IMR-90 (cell line): ENCODE results near the gene HMGXB3. TPM values are rescaled to one million over a fixed set of nuclear protein-coding genes. Genes with fewer than 3 reads are reported as not detected.

Source experiments
- ATAC-seq: fragments of 200-7000 bp; cut with Tn5 transposase; 2 replicates; pipeline ENCODE4 v1.9.1; 2020; ENCODE audit warnings: low read depth, mild to moderate bottlenecking, moderate library complexity
- BruUV-seq: library from RNA; stranded (reverse); fragments of 400-500 nt; replicated peaks from 2 replicates; lab custom pipeline; 2021; lab: Mats Ljungman, UMichigan
- CTCF ChIA-PET: fragments of 300-600 bp; formaldehyde crosslinking; extraction: SDS; loops from one replicate; lab custom pipeline; 2021; ENCODE audit warnings: antibody characterized with exemption; lab: Yijun Ruan, JAX
- POLR2A ChIA-PET: fragments of 300-600 bp; sonication (Branson Sonifier 250); formaldehyde crosslinking; loops from one replicate; lab custom pipeline; 2022; ENCODE audit warnings: antibody characterized with exemption; ENCODE audit not compliant: unreplicated experiment; lab: Charles Lee
- DNase-seq: peaks from one replicate; pipeline ENCODE4 v3.0.0; 2013
- H2AFZ ChIP-seq: replicated peaks from 2 replicates; pipeline ENCODE3; 2013; ENCODE audit warnings: low read length, mild to moderate bottlenecking; ENCODE audit not compliant: poor library complexity
- H2AK5ac ChIP-seq: 2 replicates; pipeline ENCODE4 v1.6.1; 2013; ENCODE audit warnings: low read depth, low read length, inconsistent platforms
- H2AK9ac ChIP-seq: replicated peaks from 2 replicates; pipeline ENCODE3; 2013; ENCODE audit warnings: mild to moderate bottlenecking, low read depth, low read length, moderate library complexity; ENCODE audit not compliant: poor library complexity
- H2BK120ac ChIP-seq: 2 replicates; pipeline ENCODE4 v1.6.1; 2013; ENCODE audit warnings: low read depth, low read length, inconsistent platforms
- H2BK15ac ChIP-seq: 3 replicates; pipeline ENCODE4 v1.6.1; 2013; ENCODE audit warnings: low read depth, low read length, inconsistent platforms
- H2BK20ac ChIP-seq: 2 replicates; pipeline ENCODE4 v1.6.1; 2013; ENCODE audit warnings: low read depth, mild to moderate bottlenecking, inconsistent platforms, low read length, moderate library complexity
- H2BK5ac ChIP-seq: 2 replicates; pipeline ENCODE4 v1.6.1; 2013; ENCODE audit warnings: mild to moderate bottlenecking, low read depth, low read length, inconsistent platforms; ENCODE audit not compliant: poor library complexity, severe bottlenecking
- H3K14ac ChIP-seq: replicated peaks from 2 replicates; pipeline ENCODE4 v1.6.1; 2013; ENCODE audit warnings: low read depth, low read length, inconsistent platforms
- H3K18ac ChIP-seq: 2 replicates; pipeline ENCODE4 v1.6.1; 2013; ENCODE audit warnings: low read depth, low read length, control low read depth
- H3K23ac ChIP-seq: 2 replicates; pipeline ENCODE4 v1.6.1; 2013; ENCODE audit warnings: low read depth, low read length, inconsistent platforms
- H3K27ac ChIP-seq: 2 replicates; pipeline ENCODE4 v1.5.1; 2013; ENCODE audit warnings: mild to moderate bottlenecking, control low read depth, low read length; ENCODE audit not compliant: insufficient read depth
- H3K27me3 ChIP-seq: 2 replicates; pipeline ENCODE4 v1.6.1; 2013; ENCODE audit warnings: low read length; ENCODE audit not compliant: control insufficient read depth, insufficient read depth
- H3K36me3 ChIP-seq: 2 replicates; pipeline ENCODE4 v1.6.1; 2013; ENCODE audit warnings: low read length, mixed read lengths; ENCODE audit not compliant: control insufficient read depth, insufficient read depth
- H3K4ac ChIP-seq: 2 replicates; pipeline ENCODE4 v1.6.1; 2013; ENCODE audit warnings: low read depth, low read length, inconsistent platforms
- H3K4me1 ChIP-seq: 2 replicates; pipeline ENCODE4 v1.6.1; 2013; ENCODE audit warnings: low read length, mixed read lengths; ENCODE audit not compliant: control insufficient read depth, insufficient read depth
- H3K4me2 ChIP-seq: 2 replicates; pipeline ENCODE4 v1.6.1; 2013; ENCODE audit warnings: low read depth, mild to moderate bottlenecking, control low read depth, low read length, moderate library complexity
- H3K4me3 ChIP-seq: 2 replicates; pipeline ENCODE4 v1.5.1; 2013; ENCODE audit warnings: low read depth, mild to moderate bottlenecking, control low read depth, low read length, moderate library complexity; ENCODE audit not compliant: insufficient read depth
- H3K56ac ChIP-seq: 2 replicates; pipeline ENCODE4 v1.6.1; 2013; ENCODE audit warnings: low read length, inconsistent platforms; ENCODE audit not compliant: insufficient read depth; ENCODE audit errors: extremely low read depth
- H3K79me1 ChIP-seq, 2 experiments: 2 replicates each; pipeline ENCODE4 v1.6.1; 2013; ENCODE audit warnings: low read length in 2 of 2, inconsistent platforms in 1 of 2, low read depth in 1 of 2
- H3K9ac ChIP-seq: 2 replicates; pipeline ENCODE4 v1.6.1; 2013; ENCODE audit warnings: low read depth, low read length, control low read depth
- H3K9me1 ChIP-seq: 2 replicates; pipeline ENCODE4 v1.6.1; 2013; ENCODE audit warnings: low read length, inconsistent platforms; ENCODE audit not compliant: insufficient read depth
- H3K9me3 ChIP-seq: 2 replicates; pipeline ENCODE4 v1.6.1; 2013; ENCODE audit warnings: low read length; ENCODE audit not compliant: control insufficient read depth, insufficient read depth
- H4K20me1 ChIP-seq: 2 replicates; pipeline ENCODE4 v1.6.1; 2013; ENCODE audit warnings: low read length, inconsistent platforms; ENCODE audit not compliant: insufficient read depth
- H4K5ac ChIP-seq: 2 replicates; pipeline ENCODE4 v1.6.1; 2013; ENCODE audit warnings: mild to moderate bottlenecking, low read depth, low read length, control low read depth
- H4K8ac ChIP-seq, 2 experiments: 2 replicates each; pipeline ENCODE4 v1.6.1; 2013; ENCODE audit warnings: low read depth in 2 of 2, low read length in 2 of 2, control low read depth in 1 of 2, inconsistent platforms in 1 of 2
- H4K91ac ChIP-seq: 2 replicates; pipeline ENCODE4 v1.6.1; 2013; ENCODE audit warnings: low read depth, low read length, inconsistent platforms; ENCODE audit not compliant: insufficient read depth
- CHD1 ChIP-seq: IDR thresholded peaks from 2 replicates; pipeline ENCODE4 v1.6.1; 2012; ENCODE audit warnings: low read depth, low read length, improper control_type of control experiment
- FOS ChIP-seq: fragments of 150-350 bp; IDR thresholded peaks from 2 replicates; pipeline ENCODE4 v1.6.1; 2016; ENCODE audit warnings: low read depth, low read length
- RAD21 ChIP-seq: IDR thresholded peaks from 2 replicates; pipeline ENCODE4 v1.6.1; 2012; ENCODE audit warnings: low read length, improper control_type of control experiment
- dilution Hi-C: fragments of 300-500 bp; cut with HindIII; formaldehyde crosslinking; loops from one replicate; pipeline ENCODE4 v1.14.3; 2018; ENCODE audit warnings: low sequenced_read_pairs; ENCODE audit not compliant: unreplicated experiment
- in situ Hi-C: fragments of 300-500 bp; cut with MboI; formaldehyde crosslinking; loops from 3 replicates; pipeline ENCODE4 v1.14.3; 2019; ENCODE audit warnings: low sequenced_read_pairs, inconsistent platforms, mixed read lengths
- intact Hi-C: fragments of 100-400 bp; cut with micrococcal nuclease; formaldehyde crosslinking; loops from 2 replicates; pipeline ENCODE4 v1.10.0; 2022
- polyA plus RNA-seq, 3 experiments: library from polyadenylated mRNA; depleted of rRNA; stranded (reverse); fragments of >200 nt; gene quantifications; 2 replicates each; pipeline ENCODE4 v1.2.3, GENCODE V29; 2012; ENCODE audit warnings: low replicate concordance in 1 of 3
- total RNA-seq: library from RNA; depleted of rRNA; stranded (reverse); fragments of >200 nt; gene quantifications from 2 replicates; pipeline ENCODE4 v1.2.3, GENCODE V29; 2012

Gene HMGXB3
- total and polyA plus RNA-seq, 2 of the 4 experiments (the other 2 are of a cell fraction): 27.6 to 30.6 TPM

DNA sequence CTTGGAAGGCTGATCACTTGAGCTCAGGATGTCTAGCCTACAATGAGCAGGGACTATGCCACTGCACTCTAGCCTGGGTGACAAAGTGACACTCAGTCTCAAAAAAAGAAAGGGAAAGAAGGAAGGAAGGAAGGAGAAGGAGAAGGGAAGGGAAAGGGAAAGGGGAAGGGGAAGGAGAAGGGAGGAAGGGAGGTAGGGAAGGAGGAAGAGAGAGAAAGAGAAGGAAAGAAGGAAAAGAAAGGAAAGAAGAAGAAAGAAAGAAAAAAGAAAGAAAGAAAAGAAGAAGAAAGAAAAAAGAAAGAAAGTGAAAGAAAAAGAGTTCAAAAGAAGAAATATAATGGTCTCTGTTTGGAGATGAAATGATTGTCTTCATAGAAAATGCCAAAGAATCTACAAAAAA is 96.6 kb downstream of the HMGXB3 start:
- H3K79me1 ChIP-seq: no peaks in the 10 kb centered on the region
- intact Hi-C loops: no loop called here

More for the DNA sequence above, 96.6 kb downstream of the HMGXB3 start:
- no peak overlapping the region for H3K23ac ChIP-seq
- H2AFZ ChIP-seq: no peak overlapping the region
- no peak overlapping the region for H2AK5ac ChIP-seq
- dilution Hi-C loops: no loop called here
- H2BK20ac ChIP-seq: no peak overlapping the region
- no peak overlapping the region for H3K4me2 ChIP-seq
- no peaks in the 10 kb centered on the region for H3K9me3 ChIP-seq
- no peak overlapping the region for H3K9ac ChIP-seq
- H4K91ac ChIP-seq: no peak overlapping the region
- CTCF ChIA-PET: no interaction called here
- DNase-seq (no peak), ATAC-seq (no peak)
- no peaks in the 10 kb centered on the region for H3K4me1 ChIP-seq
- no peak overlapping the region for H3K4me3 ChIP-seq
- H2BK120ac ChIP-seq: no peak overlapping the region
- BruUV-seq: no TSS peak
- H2BK15ac ChIP-seq: no peak overlapping the region
- no peaks in the 10 kb centered on the region for H3K36me3 ChIP-seq
- no peak overlapping the region for H3K4ac ChIP-seq
- H2AK9ac ChIP-seq: no peak overlapping the region
- H3K14ac ChIP-seq: no peak overlapping the region
- H3K18ac ChIP-seq: no peak overlapping the region
- no peak overlapping the region for H4K8ac ChIP-seq
- peaks cover 4% of the 10 kb centered on the region for H3K27me3 ChIP-seq
- H4K20me1 ChIP-seq: no peaks in the 10 kb centered on the region
- in situ Hi-C loops: no loop called here
- POLR2A ChIA-PET: no interaction called here
- no peak overlapping the region for H3K56ac ChIP-seq
- H4K5ac ChIP-seq: no peak overlapping the region
- H3K27ac ChIP-seq: no peak overlapping the region
- no peak overlapping the region for H2BK5ac ChIP-seq
- TF ChIP-seq RAD21 (no peak), FOS (no peak), CHD1 (no peak)
- H3K9me1 ChIP-seq: no peaks in the 10 kb centered on the region
